IgD-negative memory B cell (primary cell): ENCODE measurements around the gene DPP6. TPM values are rescaled to one million over a fixed set of nuclear protein-coding genes. Genes with fewer than 3 reads are reported as not detected.

ENCODE experiments used
- H3K27ac Mint-ChIP-seq, 3 donors: one replicate each; pipeline ENCODE4 v1.8.0; 2020 to 2022; ENCODE audit warnings: mild to moderate bottlenecking in 3 of 3, mixed read lengths in 3 of 3, moderate library complexity in 1 of 3
- H3K27me3 Mint-ChIP-seq: one replicate; pipeline ENCODE4 v1.8.0; 2021; ENCODE audit warnings: mixed read lengths
- H3K36me3 Mint-ChIP-seq: one replicate; pipeline ENCODE4 v1.8.0; 2020; ENCODE audit warnings: mild to moderate bottlenecking, mixed read lengths
- H3K4me1 Mint-ChIP-seq, 3 donors: one replicate each; pipeline ENCODE4 v1.8.0; 2020 to 2022; ENCODE audit warnings: mixed read lengths in 3 of 3, mild to moderate bottlenecking in 1 of 3
- H3K4me3 Mint-ChIP-seq, 4 donors: one replicate each; pipeline ENCODE4 v1.8.0; 2020 to 2022; ENCODE audit warnings: mild to moderate bottlenecking in 4 of 4, mixed read lengths in 4 of 4, moderate library complexity in 3 of 4
- H3K9me3 Mint-ChIP-seq, 3 donors: one replicate each; pipeline ENCODE4 v1.8.0; 2020 to 2021; ENCODE audit warnings: mixed read lengths in 3 of 3, mild to moderate bottlenecking in 1 of 3
- polyA plus RNA-seq: library from polyadenylated mRNA; unstranded; fragments of 300-500 nt; fragmentation: Illumina TruSeq; gene quantifications from one replicate; pipeline ENCODE4 v1.2.3, GENCODE V29; 2021

The DPP6 gene
- polyA plus RNA-seq, 1 donor from 2014 or later = not detected

DNA sequence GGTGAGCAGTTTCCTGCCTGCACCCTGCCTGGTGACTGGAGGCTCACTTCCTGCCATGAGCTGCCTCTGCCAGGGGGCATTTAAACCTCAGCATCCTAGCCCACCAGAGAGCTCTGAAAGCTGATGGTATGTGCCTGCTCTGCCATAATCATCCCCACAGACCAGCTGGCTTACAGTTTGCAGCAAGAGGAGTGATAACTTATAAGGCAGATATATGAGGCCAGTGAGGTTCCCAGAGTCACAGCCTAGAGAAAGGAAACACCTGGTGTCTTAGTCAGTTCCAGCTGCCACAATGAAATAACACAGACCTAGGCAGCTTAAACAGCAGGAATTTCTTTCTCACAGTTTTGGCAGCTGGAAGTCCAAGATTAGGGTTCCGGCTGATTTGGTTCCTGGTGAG is 718.8 kb downstream of the DPP6 start:
- Mint-ChIP-seq H3K9me3 (peaks cover 0 to 5% (median 2%) of the 10 kb centered on the region in 3 donors), H3K36me3 (peaks cover 3% of the 10 kb centered on the region), H3K27ac (no peak overlapping the region), H3K4me1 (no peaks in the 10 kb centered on the region), H3K4me3 (no peak overlapping the region), H3K27me3 (no peaks in the 10 kb centered on the region)

DNA sequence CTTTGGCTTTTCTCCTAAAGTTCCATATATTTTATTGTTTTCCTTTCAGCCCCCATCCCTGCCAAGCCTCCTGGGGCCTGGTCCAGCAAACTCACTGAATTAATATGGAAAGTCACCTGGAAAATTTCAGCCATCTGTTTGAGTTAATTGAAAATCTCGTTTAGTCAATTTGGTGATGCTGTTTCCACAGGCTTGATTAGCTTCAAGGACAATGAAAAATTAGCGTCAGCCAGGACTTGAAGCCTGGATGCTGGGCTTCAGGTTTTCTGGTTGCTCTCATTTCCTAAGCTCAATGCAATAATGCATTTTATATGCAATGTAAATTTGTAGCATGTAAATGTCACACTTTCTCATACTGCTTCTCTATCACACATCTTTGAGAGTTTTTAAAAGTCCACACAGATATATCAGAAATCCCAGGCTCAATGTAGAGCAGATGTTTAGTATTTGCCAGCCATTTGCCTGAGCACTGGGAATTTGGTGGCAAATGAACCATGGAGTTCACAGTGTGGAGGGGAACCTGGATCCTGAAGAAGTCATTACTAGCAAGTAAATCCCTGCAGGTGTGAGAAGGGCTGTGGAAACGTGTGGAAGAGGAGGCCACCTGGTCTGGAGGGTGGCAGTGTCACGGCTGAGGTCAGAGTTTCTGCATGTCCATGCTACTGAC is 722.2 kb downstream of the DPP6 start:
- Mint-ChIP-seq H3K27ac (no peak overlapping the region), H3K36me3 (no peaks in the 10 kb centered on the region), H3K27me3 (no peaks in the 10 kb centered on the region), H3K4me1 (peaks cover 3 to 12% (median 5%) of the 10 kb centered on the region in 3 donors), H3K9me3 (peaks cover 3 to 8% (median 3%) of the 10 kb centered on the region in 3 donors), H3K4me3 (no peak overlapping the region)

DNA sequence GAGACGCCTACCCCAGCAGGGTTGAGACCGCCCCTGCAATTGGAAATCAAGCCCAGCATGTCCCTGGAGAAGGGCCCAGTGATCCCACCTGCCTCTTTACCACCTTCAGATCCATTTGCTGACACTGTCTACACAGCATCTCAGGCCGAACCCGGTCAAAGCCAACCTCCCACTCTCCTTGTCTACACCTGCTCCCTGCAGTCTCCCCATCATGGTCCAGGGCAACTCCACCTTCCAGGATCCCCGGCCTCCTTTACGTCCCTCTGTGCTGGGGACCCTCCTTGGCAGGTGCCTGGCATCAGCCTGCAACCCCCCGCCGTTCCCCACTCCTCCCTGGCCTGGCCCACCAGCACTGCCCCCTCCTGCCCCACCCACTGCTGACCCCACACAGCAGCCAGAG is 723.5 kb downstream of the DPP6 start:
- Mint-ChIP-seq H3K4me1 (peaks cover 3 to 12% (median 5%) of the 10 kb centered on the region in 3 donors), H3K9me3 (peaks cover 4 to 7% (median 5%) of the 10 kb centered on the region in 3 donors), H3K27me3 (no peaks in the 10 kb centered on the region), H3K27ac (no peak overlapping the region), H3K36me3 (no peaks in the 10 kb centered on the region), H3K4me3 (no peak overlapping the region)

DNA sequence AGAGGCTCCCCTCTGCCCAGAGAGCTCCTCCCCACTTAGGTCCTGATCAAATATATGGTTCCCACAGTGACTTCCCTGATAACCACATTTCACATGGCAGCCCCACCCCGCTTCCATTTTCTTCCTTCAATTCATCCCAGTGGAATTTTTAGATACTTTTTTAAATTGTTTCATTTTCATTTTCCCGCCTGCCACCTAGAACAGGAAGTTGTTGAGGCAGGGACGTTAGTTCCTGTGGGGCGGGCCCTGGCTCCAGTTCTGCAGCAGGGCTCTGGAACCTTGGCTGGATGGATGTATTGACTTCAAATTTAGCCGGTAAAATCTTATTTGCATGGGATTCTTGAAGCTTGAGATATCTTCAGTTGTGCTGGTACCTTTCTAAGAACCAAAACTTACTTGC is 724.2 kb downstream of the DPP6 start:
- Mint-ChIP-seq H3K9me3 (peaks cover 6 to 7% (median 7%) of the 10 kb centered on the region in 3 donors), H3K4me3 (no peak overlapping the region)

DNA sequence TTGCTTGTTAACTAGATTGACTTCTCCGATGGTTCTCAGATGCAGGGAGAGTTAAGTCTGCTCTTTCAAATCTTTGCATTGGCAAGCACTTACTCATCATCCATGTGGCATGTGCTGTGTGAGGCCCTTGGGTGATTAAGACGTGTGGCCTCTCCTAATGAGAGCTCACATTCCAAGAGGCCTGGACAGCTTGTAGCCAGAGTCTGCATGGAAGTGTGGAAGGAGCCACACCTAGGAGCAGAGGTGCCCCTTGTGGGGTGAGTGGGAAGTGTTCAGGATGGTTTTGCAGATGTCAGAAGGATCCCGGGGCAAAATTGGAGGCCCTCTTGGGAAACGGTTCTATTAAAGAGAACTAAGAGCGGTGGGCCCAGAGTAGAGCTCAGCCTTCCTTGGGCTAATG is 724.8 kb downstream of the DPP6 start:
- H3K36me3 Mint-ChIP-seq = no peaks in the 10 kb centered on the region
- H3K27ac Mint-ChIP-seq = no peak overlapping the region
- peaks cover 3 to 12% (median 5%) of the 10 kb centered on the region in 3 donors for H3K4me1 Mint-ChIP-seq
- peaks cover 6 to 7% (median 7%) of the 10 kb centered on the region in 3 donors for H3K9me3 Mint-ChIP-seq
- H3K4me3 Mint-ChIP-seq = peak overlapping the region in 1 of 4 donors; percentile 44
- H3K27me3 Mint-ChIP-seq = no peaks in the 10 kb centered on the region

More for the DNA sequence above, 724.2 kb downstream of the DPP6 start:
- H3K4me1 Mint-ChIP-seq = peaks cover 3 to 12% (median 5%) of the 10 kb centered on the region in 3 donors
- H3K36me3 Mint-ChIP-seq = no peaks in the 10 kb centered on the region
- H3K27ac Mint-ChIP-seq = peak overlapping the region in 1 of 3 donors; percentile 83
- no peaks in the 10 kb centered on the region for H3K27me3 Mint-ChIP-seq

DNA sequence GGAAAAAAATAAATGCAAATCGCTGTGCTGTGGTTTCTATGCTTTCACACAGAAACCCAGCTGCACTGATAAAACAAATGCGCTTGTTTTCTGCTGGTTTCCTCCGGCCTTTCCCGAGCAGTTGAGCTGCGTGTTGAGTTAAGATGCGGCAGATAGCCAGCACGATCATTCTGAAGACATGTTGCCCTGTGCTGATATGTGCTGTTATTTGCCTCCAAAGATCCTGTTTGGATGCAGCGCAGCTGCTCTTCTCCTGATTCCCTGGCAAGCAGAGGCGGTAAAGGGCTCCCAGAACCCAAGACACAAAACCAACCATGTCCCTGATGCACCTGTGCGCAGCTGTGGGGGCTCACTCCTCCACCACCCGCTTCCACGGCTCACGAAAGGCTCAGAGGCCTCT is 725.3 kb downstream of the DPP6 start:
- peaks cover 6 to 7% (median 7%) of the 10 kb centered on the region in 3 donors for H3K9me3 Mint-ChIP-seq
- peaks cover 3 to 12% (median 5%) of the 10 kb centered on the region in 3 donors for H3K4me1 Mint-ChIP-seq
- H3K36me3 Mint-ChIP-seq = no peaks in the 10 kb centered on the region
- peak overlapping the region in 3 of 4 donors; percentile 28 to 83 (median 63) for H3K4me3 Mint-ChIP-seq
- H3K27ac Mint-ChIP-seq = no peak overlapping the region
- no peaks in the 10 kb centered on the region for H3K27me3 Mint-ChIP-seq

DNA sequence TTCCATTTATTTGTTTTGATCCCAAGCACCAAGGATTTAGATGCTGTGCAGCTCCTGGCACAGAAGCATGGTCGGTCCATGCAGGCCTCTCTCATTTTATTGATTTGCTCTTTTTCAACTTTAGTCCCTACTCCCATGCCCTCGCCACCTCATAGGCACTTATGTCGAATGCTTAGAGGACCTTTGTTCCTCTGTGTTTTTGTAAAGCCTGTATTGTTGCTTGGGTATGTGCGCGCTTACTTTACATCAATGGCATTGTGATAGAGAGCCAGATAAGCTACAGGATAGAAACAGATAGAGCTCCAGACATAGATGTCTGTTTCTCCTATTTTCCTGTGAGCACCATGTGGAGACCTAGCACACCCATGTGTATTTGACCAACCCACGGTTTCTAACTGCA is 725.7 kb downstream of the DPP6 start:
- no peaks in the 10 kb centered on the region for H3K27me3 Mint-ChIP-seq
- peaks cover 6 to 7% (median 7%) of the 10 kb centered on the region in 3 donors for H3K9me3 Mint-ChIP-seq
- H3K4me1 Mint-ChIP-seq = peaks cover 3 to 12% (median 5%) of the 10 kb centered on the region in 3 donors
- no peak overlapping the region for H3K27ac Mint-ChIP-seq
- H3K36me3 Mint-ChIP-seq = no peaks in the 10 kb centered on the region
- peak overlapping the region in 3 of 4 donors; percentile 28 to 83 (median 63) for H3K4me3 Mint-ChIP-seq

DNA sequence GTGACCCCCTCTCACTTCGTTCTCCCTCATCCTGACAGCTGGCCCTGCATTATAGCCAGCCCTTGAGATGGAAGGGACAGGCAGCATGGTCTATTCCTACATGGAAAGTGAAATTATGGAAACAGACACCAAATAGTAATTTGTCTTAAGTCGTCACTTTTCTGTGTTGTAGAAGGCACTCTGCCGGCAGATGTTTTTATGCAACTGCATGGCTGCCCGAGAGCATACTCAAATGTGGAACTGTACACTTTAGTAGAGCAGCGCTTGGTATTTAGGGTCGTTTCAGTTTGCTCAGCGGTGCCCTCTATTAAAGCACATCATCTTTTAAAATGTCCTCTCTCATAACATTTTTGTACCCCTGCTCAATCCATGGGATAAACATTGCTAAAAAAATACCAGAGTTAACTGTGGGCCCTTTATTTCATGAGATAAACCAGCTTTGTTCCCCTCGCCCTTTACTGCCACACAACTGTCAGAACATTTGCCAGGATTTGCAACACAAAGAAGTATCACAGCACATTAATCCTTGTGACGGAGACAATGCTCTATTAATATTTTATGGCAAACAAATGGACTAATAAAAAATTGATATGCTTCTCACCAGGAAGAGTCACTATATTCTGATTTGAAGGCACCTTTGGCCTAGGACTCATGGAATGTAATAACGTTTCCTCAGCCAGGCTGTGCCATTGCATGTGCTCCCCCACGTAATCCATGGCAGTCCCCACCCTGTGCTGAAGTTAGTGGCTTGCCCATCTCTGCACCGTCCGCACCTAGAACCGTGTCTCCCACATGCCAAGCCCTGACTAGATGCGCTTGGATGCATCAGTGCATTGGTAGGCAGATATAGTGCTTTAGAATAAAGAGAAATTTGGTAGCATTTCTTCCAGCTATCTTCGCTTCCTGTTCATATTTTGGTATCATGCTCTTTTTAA is 729.4 kb downstream of the DPP6 start:
- H3K4me3 Mint-ChIP-seq = no peak overlapping the region
- H3K4me1 Mint-ChIP-seq = peaks cover 3 to 11% (median 5%) of the 10 kb centered on the region in 3 donors
- H3K27ac Mint-ChIP-seq = no peak overlapping the region
- peaks cover 9 to 16% (median 14%) of the 10 kb centered on the region in 3 donors for H3K9me3 Mint-ChIP-seq
- H3K36me3 Mint-ChIP-seq = peaks cover 3% of the 10 kb centered on the region
- H3K27me3 Mint-ChIP-seq = no peaks in the 10 kb centered on the region

DNA sequence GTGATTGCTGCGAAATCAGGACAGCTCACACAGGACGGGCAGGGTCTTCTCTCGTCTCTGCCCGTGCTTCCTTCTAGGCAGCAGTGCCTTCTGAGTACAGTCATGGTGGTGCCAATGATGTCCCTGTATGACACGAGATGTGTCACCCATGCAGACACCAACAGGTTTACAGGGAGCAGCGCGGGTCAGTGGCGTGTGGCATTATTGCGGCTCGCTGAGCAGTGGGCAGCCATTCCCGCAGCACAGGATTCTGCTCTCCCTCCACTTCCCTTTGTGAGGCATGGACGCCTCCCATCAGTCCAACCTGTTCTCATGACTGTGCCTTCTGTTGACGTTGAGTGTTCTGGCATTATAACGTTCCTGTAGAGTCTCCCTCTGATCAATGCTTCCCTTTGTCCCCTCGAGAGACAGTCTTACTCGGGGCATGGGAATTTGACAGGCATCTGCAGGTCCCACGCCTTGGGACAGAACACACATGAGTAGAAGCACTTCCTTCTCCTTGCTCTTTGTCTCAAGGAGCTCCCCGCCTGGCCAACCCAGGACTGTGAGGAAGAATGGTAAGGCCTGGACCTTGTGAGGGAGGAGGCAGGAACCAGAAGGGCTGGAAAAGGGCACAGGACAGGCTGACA is 731.2 kb downstream of the DPP6 start:
- Mint-ChIP-seq H3K4me3 (no peak overlapping the region), H3K9me3 (peaks cover 11 to 16% (median 14%) of the 10 kb centered on the region in 3 donors), H3K27me3 (no peaks in the 10 kb centered on the region), H3K36me3 (peaks cover 3% of the 10 kb centered on the region), H3K27ac (no peak overlapping the region), H3K4me1 (no peaks in the 10 kb centered on the region)

DNA sequence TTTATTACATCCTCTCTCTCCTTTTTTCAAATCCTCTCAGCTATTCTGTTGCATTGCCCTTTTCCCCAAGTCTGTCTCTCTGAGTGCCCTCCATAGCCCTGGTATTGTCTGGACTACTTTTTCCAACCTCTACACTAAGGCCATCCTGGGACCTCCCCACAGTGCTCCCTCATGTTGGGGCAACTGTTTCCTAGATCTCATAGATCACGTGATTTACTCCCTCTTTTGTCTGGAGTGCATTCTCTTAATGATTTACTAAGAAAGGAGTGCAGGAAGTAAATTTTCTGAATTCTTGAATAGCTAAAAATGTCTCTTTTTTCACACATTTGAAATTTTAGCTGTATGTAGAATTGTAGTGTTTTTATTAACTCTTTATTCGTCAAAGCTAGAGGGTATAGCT is 733.7 kb downstream of the DPP6 start:
- no peak overlapping the region for H3K27ac Mint-ChIP-seq
- H3K4me1 Mint-ChIP-seq = no peaks in the 10 kb centered on the region

DNA sequence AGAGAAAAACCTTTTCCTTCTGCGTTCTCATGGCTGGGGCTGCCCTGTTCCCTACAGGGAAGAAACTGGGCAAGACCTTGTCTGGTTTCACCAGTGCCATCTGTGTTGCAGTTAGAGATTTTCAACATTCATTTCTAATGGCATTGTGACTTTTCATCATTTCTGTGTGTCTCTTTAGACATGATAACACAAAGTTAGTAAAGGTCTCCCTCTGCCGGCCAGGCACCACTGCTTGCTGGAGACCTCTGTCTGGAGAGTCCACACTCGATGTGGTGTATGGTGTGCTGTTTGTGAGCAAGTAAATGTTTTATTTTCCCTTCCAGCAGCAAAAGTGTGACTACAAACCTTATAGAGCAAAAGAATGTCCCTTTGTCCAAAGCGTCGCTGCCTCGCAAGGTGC is 737.2 kb downstream of the DPP6 start:
- Mint-ChIP-seq H3K4me1 (no peaks in the 10 kb centered on the region), H3K27ac (no peak overlapping the region), H3K36me3 (peaks cover 3% of the 10 kb centered on the region), H3K9me3 (peaks cover 4 to 16% (median 13%) of the 10 kb centered on the region in 3 donors), H3K27me3 (peaks cover 8% of the 10 kb centered on the region), H3K4me3 (no peak overlapping the region)

More for the DNA sequence above, 733.7 kb downstream of the DPP6 start:
- Mint-ChIP-seq H3K4me3 (no peak overlapping the region), H3K9me3 (peaks cover 5 to 17% (median 13%) of the 10 kb centered on the region in 3 donors), H3K27me3 (peaks cover 8% of the 10 kb centered on the region), H3K36me3 (peaks cover 3% of the 10 kb centered on the region)

DNA sequence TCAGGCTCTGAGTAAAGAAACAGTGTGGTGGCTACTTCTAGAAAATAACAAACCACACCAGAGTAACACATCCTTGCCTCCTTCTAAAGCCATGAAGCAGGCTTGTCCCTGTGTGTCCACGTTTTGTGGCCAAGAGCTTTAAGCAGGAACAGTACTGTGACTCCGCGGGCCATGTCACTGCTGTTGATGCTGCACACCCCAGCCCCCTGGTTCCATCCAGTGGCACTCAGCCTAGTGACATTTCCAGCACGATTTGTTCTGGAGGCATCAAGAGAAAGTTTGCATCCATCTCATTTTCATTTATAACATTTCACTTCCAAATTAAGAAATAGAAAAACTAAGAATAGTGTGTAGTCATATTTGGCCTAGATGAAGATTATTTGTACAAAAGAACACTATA is 739.4 kb downstream of the DPP6 start:
- Mint-ChIP-seq H3K4me1 (no peaks in the 10 kb centered on the region), H3K4me3 (no peak overlapping the region), H3K9me3 (peaks cover 2 to 8% (median 4%) of the 10 kb centered on the region in 3 donors), H3K36me3 (no peaks in the 10 kb centered on the region), H3K27ac (no peak overlapping the region), H3K27me3 (peaks cover 8% of the 10 kb centered on the region)

DNA sequence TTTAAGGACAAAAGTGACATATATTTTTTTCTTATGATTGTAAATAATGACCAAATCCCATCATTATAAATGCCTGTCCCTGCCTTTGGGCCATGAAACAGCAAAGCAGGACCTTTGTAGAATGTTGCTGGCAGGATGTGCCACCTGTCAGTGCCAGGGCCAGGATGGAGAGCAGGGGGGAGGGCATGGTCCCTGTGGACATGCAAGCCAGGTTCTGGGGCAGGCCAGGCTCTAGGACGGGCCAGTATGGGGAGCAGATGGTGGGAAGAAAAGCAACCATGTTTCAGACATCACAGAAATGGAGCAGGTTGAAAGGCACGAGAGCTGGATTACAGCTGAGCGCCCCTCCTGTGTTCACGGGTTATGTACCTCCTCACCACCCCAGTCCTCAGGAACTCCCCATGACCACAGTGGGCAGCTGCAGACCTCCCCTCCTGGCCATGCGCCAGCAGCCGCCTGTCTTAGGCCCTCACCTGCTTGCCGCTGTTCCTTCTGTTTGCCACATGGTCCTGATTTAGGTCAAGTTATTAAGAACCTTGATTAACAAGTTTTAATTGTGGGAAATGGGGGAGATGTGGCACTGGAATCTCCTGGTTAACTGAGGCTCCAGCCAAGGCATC is 740.3 kb downstream of the DPP6 start:
- Mint-ChIP-seq H3K27ac (no peak overlapping the region), H3K36me3 (no peaks in the 10 kb centered on the region), H3K27me3 (peaks cover 8% of the 10 kb centered on the region), H3K9me3 (peaks cover 0 to 8% (median 4%) of the 10 kb centered on the region in 3 donors), H3K4me3 (no peak overlapping the region), H3K4me1 (no peaks in the 10 kb centered on the region)

DNA sequence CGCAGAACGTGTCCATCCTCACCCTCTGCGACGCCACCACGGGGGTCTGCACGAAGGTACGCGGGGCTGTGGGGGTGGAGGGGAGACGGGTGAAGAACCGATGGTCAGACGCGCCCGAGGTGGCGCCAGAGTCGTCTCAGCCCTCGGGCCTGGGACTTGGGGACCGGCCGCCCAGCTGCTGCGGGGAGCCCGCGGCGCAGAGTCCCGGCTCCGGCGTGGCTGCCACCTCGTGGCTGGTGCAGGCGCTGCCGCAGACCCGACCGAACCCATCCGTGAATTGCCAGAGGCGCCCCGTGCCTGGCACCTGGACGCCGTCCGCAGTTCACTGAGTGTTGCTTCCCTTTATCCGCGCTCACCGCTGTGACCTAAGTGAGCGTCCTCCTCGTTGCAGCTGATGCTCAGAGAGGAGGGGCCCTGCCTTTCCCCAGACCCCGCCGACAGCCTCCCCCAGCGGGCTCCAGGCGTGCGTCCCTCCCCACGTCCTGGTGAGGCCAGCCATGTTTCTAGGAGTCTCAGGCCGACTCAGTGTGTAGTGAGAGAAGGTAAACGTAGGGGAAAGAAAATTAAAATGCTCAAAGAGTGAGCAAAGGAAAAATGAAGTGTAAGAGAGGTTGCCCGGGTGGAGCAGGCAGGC is 742.1 kb downstream of the DPP6 start:
- no peak overlapping the region for H3K27ac Mint-ChIP-seq
- peaks cover 3% of the 10 kb centered on the region for H3K27me3 Mint-ChIP-seq
- no peaks in the 10 kb centered on the region for H3K4me1 Mint-ChIP-seq
- H3K4me3 Mint-ChIP-seq = no peak overlapping the region
- H3K9me3 Mint-ChIP-seq = peaks cover 0 to under 1% (median 0%) of the 10 kb centered on the region in 3 donors
- no peaks in the 10 kb centered on the region for H3K36me3 Mint-ChIP-seq
